Measurements from ENCODE around the gene CTRB2. TPM values are rescaled to one million over a fixed set of nuclear protein-coding genes. Genes with fewer than 3 reads are reported as not detected.
"Not testable (repeated sequence)": the region's sequence is repeated elsewhere in the genome, so short reads cannot be mapped to it uniquely, and the experiment has no call there.

Gene CTRB2
- total RNA-seq, 1 experiment from 2014 or later = not detected

DNA sequence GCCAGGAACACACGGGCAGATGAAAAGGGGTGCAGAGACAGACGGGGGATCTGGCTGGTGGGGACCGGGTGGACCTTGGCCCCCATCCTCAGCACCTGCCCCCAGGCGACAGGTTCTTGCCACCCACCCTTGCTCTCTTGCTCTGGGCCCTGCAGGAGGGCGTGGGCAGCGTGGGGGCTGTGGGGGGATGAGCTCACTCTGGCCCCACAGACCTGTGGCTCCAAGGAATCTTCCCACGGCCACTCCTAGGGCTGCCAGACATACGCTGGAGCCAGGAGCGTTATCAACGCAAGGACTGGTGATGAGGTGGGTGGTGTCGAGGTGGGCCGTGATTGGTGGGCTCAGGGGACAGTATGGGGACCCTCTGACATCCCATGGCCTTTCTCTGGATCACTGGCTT, 18.1 kb upstream of the CTRB2 start:
- no peaks in the 10 kb centered on the region for H3K79me2 ChIP-seq (ENCODE audit: low read length)
- no peaks in the 10 kb centered on the region for H3K36me3 ChIP-seq (ENCODE audit: insufficient read depth, low read length)
- no peak overlapping the region for H3K4me3 ChIP-seq (ENCODE audit: low read length)
- H3K9me2 ChIP-seq (replicated peaks; ENCODE audit: insufficient read depth, low read length) = no peaks in the 10 kb centered on the region
- no peak overlapping the region for H3K27ac ChIP-seq (ENCODE audit: low read length)
- H3K4me2 ChIP-seq (ENCODE audit: low read depth, low read length, poor library complexity, severe bottlenecking) = no peak overlapping the region
- DNase-seq = no peak
- no peaks in the 10 kb centered on the region for H3K27me3 ChIP-seq (ENCODE audit: low read length)
- no peak overlapping the region for H3K9ac ChIP-seq (ENCODE audit: low read length)
- H3K4me1 ChIP-seq (ENCODE audit: low read length) = no peaks in the 10 kb centered on the region
- no peaks in the 10 kb centered on the region for H3K9me3 ChIP-seq (ENCODE audit: low read length)
- no peaks in the 10 kb centered on the region for H4K20me1 ChIP-seq (ENCODE audit: insufficient read depth, low read depth, low read length)
- no peak overlapping the region for H2AFZ ChIP-seq (ENCODE audit: low read length)

GRCh38 chr16:75224306-75225082, 17.5 kb upstream of the CTRB2 start:
- no peak overlapping the region for H3K9ac ChIP-seq (ENCODE audit: low read length)
- no peaks in the 10 kb centered on the region for H3K27me3 ChIP-seq (ENCODE audit: low read length)
- H2AFZ ChIP-seq (ENCODE audit: low read length) = no peak overlapping the region
- H3K4me3 ChIP-seq (ENCODE audit: low read length) = no peak overlapping the region
- no peak for DNase-seq
- no peaks in the 10 kb centered on the region for H3K36me3 ChIP-seq (ENCODE audit: insufficient read depth, low read length)
- H3K27ac ChIP-seq (ENCODE audit: low read length) = no peak overlapping the region
- no peak overlapping the region for H3K4me2 ChIP-seq (ENCODE audit: low read depth, low read length, poor library complexity, severe bottlenecking)
- H3K9me3 ChIP-seq (ENCODE audit: low read length) = no peaks in the 10 kb centered on the region
- H4K20me1 ChIP-seq (ENCODE audit: insufficient read depth, low read depth, low read length) = no peaks in the 10 kb centered on the region
- H3K4me1 ChIP-seq (ENCODE audit: low read length) = no peaks in the 10 kb centered on the region
- H3K79me2 ChIP-seq (ENCODE audit: low read length) = no peaks in the 10 kb centered on the region
- H3K9me2 ChIP-seq (replicated peaks; ENCODE audit: insufficient read depth, low read length) = no peaks in the 10 kb centered on the region

- H3K9me3 ChIP-seq (ENCODE audit: low read length); H2AFZ ChIP-seq (ENCODE audit: low read length); H3K9ac ChIP-seq (ENCODE audit: low read length); H3K4me1 ChIP-seq (ENCODE audit: low read length); H3K27me3 ChIP-seq (ENCODE audit: low read length); H3K36me3 ChIP-seq (ENCODE audit: insufficient read depth, low read length); DNase-seq; H3K4me3 ChIP-seq (ENCODE audit: low read length); H3K79me2 ChIP-seq (ENCODE audit: low read length); H4K20me1 ChIP-seq (ENCODE audit: insufficient read depth, low read depth, low read length); H3K4me2 ChIP-seq (ENCODE audit: low read depth, low read length, poor library complexity, severe bottlenecking); H3K27ac ChIP-seq (ENCODE audit: low read length); H3K9me2 ChIP-seq (replicated peaks; ENCODE audit: insufficient read depth, low read length): not testable (repeated sequence)
Observed at GRCh38 chr16:75223129-75223528, 16.2 kb upstream of the CTRB2 start.

DNA sequence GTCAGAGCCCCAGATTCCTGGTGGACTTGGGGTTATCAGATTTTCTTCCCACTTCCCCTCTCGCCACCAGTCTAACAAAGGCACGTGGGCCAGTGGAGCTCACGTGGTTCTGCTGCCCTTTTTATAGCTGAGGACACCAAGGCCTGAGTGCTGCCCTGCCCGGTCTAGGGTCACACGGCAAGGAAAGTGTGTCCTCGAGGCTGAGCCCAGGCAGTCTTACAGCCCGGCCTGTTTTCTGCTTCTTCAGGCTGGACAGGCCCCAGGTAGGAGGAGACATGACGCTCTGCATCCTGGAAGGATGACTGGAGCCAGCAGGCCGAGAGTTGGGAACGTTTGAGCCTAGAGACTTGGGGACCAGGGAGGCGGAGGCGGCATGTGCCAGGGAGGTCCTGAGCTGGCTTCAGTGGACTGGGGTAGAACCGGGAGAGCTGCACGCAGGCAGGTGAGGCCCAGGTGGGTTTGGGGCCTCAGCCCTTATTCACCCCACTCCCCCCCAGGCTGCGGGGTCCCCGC, 15.4 kb upstream of the CTRB2 start:
- Histone ChIP-seq H2AFZ (ENCODE audit: low read length) (no peak overlapping the region), H3K4me1 (ENCODE audit: low read length) (0 out of 2 replicates have a peak, but pooled peaks cover 2% of the 10 kb centered on the region), H3K4me2 (ENCODE audit: low read depth, low read length, poor library complexity, severe bottlenecking) (no peak overlapping the region), H3K27me3 (ENCODE audit: low read length) (no peaks in the 10 kb centered on the region), H3K36me3 (ENCODE audit: insufficient read depth, low read length) (no peaks in the 10 kb centered on the region), H3K9ac (ENCODE audit: low read length) (no peak overlapping the region), H3K9me3 (ENCODE audit: low read length) (no peaks in the 10 kb centered on the region), H3K27ac (ENCODE audit: low read length) (no peak overlapping the region), H3K79me2 (ENCODE audit: low read length) (no peaks in the 10 kb centered on the region), H3K4me3 (ENCODE audit: low read length) (no peak overlapping the region), H3K9me2 (replicated peaks; ENCODE audit: insufficient read depth, low read length) (no peaks in the 10 kb centered on the region), H4K20me1 (ENCODE audit: insufficient read depth, low read depth, low read length) (no peaks in the 10 kb centered on the region)
- no peak for DNase-seq

- H3K9me2 ChIP-seq (replicated peaks; ENCODE audit: insufficient read depth, low read length) = no peaks in the 10 kb centered on the region
- no peaks in the 10 kb centered on the region for H3K27me3 ChIP-seq (ENCODE audit: low read length)
- no peak for DNase-seq
- H3K36me3 ChIP-seq (ENCODE audit: insufficient read depth, low read length) = no peaks in the 10 kb centered on the region
- H3K9ac ChIP-seq (ENCODE audit: low read length) = no peak overlapping the region
- peak overlapping the region; percentile 32 for H3K4me2 ChIP-seq (ENCODE audit: low read depth, low read length, poor library complexity, severe bottlenecking)
- H2AFZ ChIP-seq (ENCODE audit: low read length) = no peak overlapping the region
- no peaks in the 10 kb centered on the region for H3K9me3 ChIP-seq (ENCODE audit: low read length)
- no peak overlapping the region for H3K4me3 ChIP-seq (ENCODE audit: low read length)
- H4K20me1 ChIP-seq (ENCODE audit: insufficient read depth, low read depth, low read length) = no peaks in the 10 kb centered on the region
- no peak overlapping the region for H3K27ac ChIP-seq (ENCODE audit: low read length)
- H3K4me1 ChIP-seq (ENCODE audit: low read length) = 0 out of 2 replicates have a peak, but pooled peaks cover 2% of the 10 kb centered on the region
- H3K79me2 ChIP-seq (ENCODE audit: low read length) = no peaks in the 10 kb centered on the region
Observed at GRCh38 chr16:75219838-75220237, 12.9 kb upstream of the CTRB2 start.

DNA sequence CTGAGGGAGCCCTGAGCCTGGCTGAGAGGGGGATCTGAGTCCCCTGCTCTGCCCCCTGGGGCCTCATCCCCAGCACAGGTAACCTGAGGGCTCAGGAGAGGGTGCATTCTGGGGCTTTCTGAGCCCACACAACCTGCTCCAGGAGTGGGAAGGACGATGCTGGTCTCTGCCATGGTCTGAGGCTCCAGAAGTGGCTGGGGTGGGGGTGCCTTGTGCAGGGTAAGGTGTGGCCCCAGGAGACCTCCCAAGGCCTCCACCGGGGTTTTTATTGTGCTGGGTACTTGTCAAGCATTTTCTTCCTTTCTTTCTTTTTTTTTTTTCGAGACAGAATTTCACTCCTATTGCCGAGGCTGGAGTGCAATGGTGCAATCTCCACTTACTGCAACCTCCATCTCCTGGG, 12.1 kb upstream of the CTRB2 start:
- Histone ChIP-seq H2AFZ (ENCODE audit: low read length) (no peak overlapping the region), H3K9ac (ENCODE audit: low read length) (no peak overlapping the region), H3K36me3 (ENCODE audit: insufficient read depth, low read length) (no peaks in the 10 kb centered on the region), H3K9me2 (replicated peaks; ENCODE audit: insufficient read depth, low read length) (no peaks in the 10 kb centered on the region), H3K27ac (ENCODE audit: low read length) (no peak overlapping the region), H3K79me2 (ENCODE audit: low read length) (no peaks in the 10 kb centered on the region), H3K4me2 (ENCODE audit: low read depth, low read length, poor library complexity, severe bottlenecking) (no peak overlapping the region), H3K4me3 (ENCODE audit: low read length) (no peak overlapping the region), H3K27me3 (ENCODE audit: low read length) (no peaks in the 10 kb centered on the region), H3K4me1 (ENCODE audit: low read length) (0 out of 2 replicates have a peak, but pooled peaks cover 2% of the 10 kb centered on the region), H4K20me1 (ENCODE audit: insufficient read depth, low read depth, low read length) (no peaks in the 10 kb centered on the region), H3K9me3 (ENCODE audit: low read length) (no peaks in the 10 kb centered on the region)
- DNase-seq = no peak

- no peak within 1 kb of the TSS for H3K4me3 ChIP-seq (ENCODE audit: low read length)
- no peak within 1 kb of the TSS for H3K27ac ChIP-seq (ENCODE audit: low read length)
- no peaks in the 10 kb centered on the region for H3K36me3 ChIP-seq (ENCODE audit: insufficient read depth, low read length)
- no peaks in the 10 kb centered on the region for H3K9me3 ChIP-seq (ENCODE audit: low read length)
- no peak for DNase-seq
- peak within 1 kb of the TSS; percentile 32 for H3K4me2 ChIP-seq (ENCODE audit: low read depth, low read length, poor library complexity, severe bottlenecking)
- no peaks in the 10 kb centered on the region for H3K9me2 ChIP-seq (replicated peaks; ENCODE audit: insufficient read depth, low read length)
- no peaks in the 10 kb centered on the region for H3K79me2 ChIP-seq (ENCODE audit: low read length)
- no peak within 1 kb of the TSS for H3K9ac ChIP-seq (ENCODE audit: low read length)
- H4K20me1 ChIP-seq (ENCODE audit: insufficient read depth, low read depth, low read length) = no peaks in the 10 kb centered on the region
- H3K27me3 ChIP-seq (ENCODE audit: low read length) = no peaks in the 10 kb centered on the region
- H3K4me1 ChIP-seq (ENCODE audit: low read length) = 0 out of 2 replicates have a peak, but pooled peaks cover 2% of the 10 kb centered on the region
- no peak within 1 kb of the TSS for H2AFZ ChIP-seq (ENCODE audit: low read length)
Observed at GRCh38 chr16:75218256-75219076, 11.5 kb upstream of the CTRB2 start, which contains the start of gene CTRB1. Gene CTRB1 (plus strand): TSS chr16:75218988. CDS start chr16:75219008, 20 bp downstream.

DNA sequence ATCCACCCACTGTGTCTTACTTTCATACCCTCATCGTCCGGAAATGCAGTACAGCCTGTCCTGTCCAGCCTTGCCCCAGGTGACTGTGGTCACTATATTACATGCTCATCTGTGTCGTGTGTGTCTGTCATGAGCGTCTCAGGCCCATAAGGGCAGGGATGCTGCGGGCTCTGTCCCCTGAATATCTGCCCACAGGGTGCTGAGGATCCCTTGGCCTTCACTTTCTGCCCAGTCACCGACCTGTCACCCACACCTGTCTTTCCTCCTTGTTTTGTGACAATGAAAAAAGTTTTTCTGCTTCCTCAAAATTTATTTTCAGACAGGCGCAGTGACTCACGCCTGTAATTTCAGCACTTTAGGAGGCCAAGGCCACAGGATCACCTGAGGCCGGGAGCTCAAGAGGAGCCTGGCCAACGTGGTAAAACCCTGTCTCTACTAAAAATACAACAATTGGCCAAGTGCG, 10.5 kb upstream of the CTRB2 start:
- H3K27me3 ChIP-seq (ENCODE audit: low read length) = no peaks in the 10 kb centered on the region
- no peaks in the 10 kb centered on the region for H4K20me1 ChIP-seq (ENCODE audit: insufficient read depth, low read depth, low read length)
- H3K4me3 ChIP-seq (ENCODE audit: low read length) = no peak overlapping the region
- H2AFZ ChIP-seq (ENCODE audit: low read length) = no peak overlapping the region
- H3K79me2 ChIP-seq (ENCODE audit: low read length) = no peaks in the 10 kb centered on the region
- H3K9me2 ChIP-seq (replicated peaks; ENCODE audit: insufficient read depth, low read length) = no peaks in the 10 kb centered on the region
- H3K4me1 ChIP-seq (ENCODE audit: low read length) = 0 out of 2 replicates have a peak, but pooled peaks cover 2% of the 10 kb centered on the region
- no peak overlapping the region for H3K9ac ChIP-seq (ENCODE audit: low read length)
- no peaks in the 10 kb centered on the region for H3K9me3 ChIP-seq (ENCODE audit: low read length)
- no peaks in the 10 kb centered on the region for H3K36me3 ChIP-seq (ENCODE audit: insufficient read depth, low read length)
- H3K4me2 ChIP-seq (ENCODE audit: low read depth, low read length, poor library complexity, severe bottlenecking) = no peak overlapping the region
- no peak overlapping the region for H3K27ac ChIP-seq (ENCODE audit: low read length)
- no peak for DNase-seq
